H9 (cell line): Measurements from ENCODE around the gene DHRS7B. TPM values are rescaled to one million over a fixed set of nuclear protein-coding genes. Genes with fewer than 3 reads are reported as not detected.

Source experiments
- DNase-seq: peaks from one replicate; pipeline ENCODE4 v3.0.0-alpha.2; 2017
- H2AFZ ChIP-seq: one replicate; pipeline ENCODE4 v1.6.1; 2013; ENCODE audit warnings: mild to moderate bottlenecking, low read length, control low read depth, moderate library complexity
- H2AK5ac ChIP-seq: 2 replicates; pipeline ENCODE4 v1.6.1; 2013; ENCODE audit warnings: low read length, control low read depth, mixed read lengths; ENCODE audit not compliant: insufficient read length
- H2BK120ac ChIP-seq: one replicate; pipeline ENCODE4 v1.6.1; 2013; ENCODE audit warnings: low read depth, mild to moderate bottlenecking, low read length, control low read depth, inconsistent platforms; ENCODE audit not compliant: poor library complexity, severe bottlenecking
- H2BK12ac ChIP-seq: 2 replicates; pipeline ENCODE4 v1.6.1; 2013; ENCODE audit warnings: low read length, control low read depth, mixed read lengths, low read depth; ENCODE audit not compliant: insufficient read length
- H2BK15ac ChIP-seq: 2 replicates; pipeline ENCODE4 v1.6.1; 2013; ENCODE audit warnings: low read depth, low read length, control low read depth
- H2BK20ac ChIP-seq: one replicate; pipeline ENCODE4 v1.6.1; 2013; ENCODE audit warnings: low read depth, mild to moderate bottlenecking, low read length, control low read depth, inconsistent platforms; ENCODE audit not compliant: poor library complexity, severe bottlenecking
- H2BK5ac ChIP-seq: 2 replicates; pipeline ENCODE4 v1.6.1; 2013; ENCODE audit warnings: low read length, control low read depth, mixed read lengths; ENCODE audit not compliant: insufficient read length
- H3K14ac ChIP-seq: 2 replicates; pipeline ENCODE4 v1.6.1; 2013; ENCODE audit warnings: low read length, control low read depth; ENCODE audit not compliant: insufficient read depth
- H3K18ac ChIP-seq: 2 replicates; pipeline ENCODE4 v1.6.1; 2013; ENCODE audit warnings: low read depth, mild to moderate bottlenecking, mixed read lengths, low read length, control low read depth; ENCODE audit not compliant: insufficient read length
- H3K23ac ChIP-seq: 2 replicates; pipeline ENCODE4 v1.6.1; 2013; ENCODE audit warnings: low read length, control low read depth, mixed read lengths, low read depth; ENCODE audit not compliant: insufficient read length
- H3K23me2 ChIP-seq: 2 replicates; pipeline ENCODE4 v1.6.1; 2013; ENCODE audit warnings: low read depth, mild to moderate bottlenecking, mixed read lengths, low read length, control low read depth; ENCODE audit not compliant: insufficient read length, poor library complexity, severe bottlenecking
- H3K27ac ChIP-seq: 2 replicates; pipeline ENCODE4 v1.5.1; 2013; ENCODE audit warnings: low read length, control low read depth, mixed read lengths, low read depth; ENCODE audit not compliant: insufficient read length
- H3K27me3 ChIP-seq: 2 replicates; pipeline ENCODE4 v1.6.1; 2013; ENCODE audit warnings: low read length, control low read depth, inconsistent platforms; ENCODE audit not compliant: insufficient read depth
- H3K4ac ChIP-seq: 2 replicates; pipeline ENCODE4 v1.6.1; 2013; ENCODE audit warnings: low read depth, mild to moderate bottlenecking, control low read depth, inconsistent platforms, low read length, moderate library complexity
- H3K4me1 ChIP-seq: 2 replicates; pipeline ENCODE4 v1.6.1; 2013; ENCODE audit warnings: low read length, control low read depth, inconsistent platforms; ENCODE audit not compliant: insufficient read depth
- H3K4me2 ChIP-seq: 2 replicates; pipeline ENCODE4 v1.6.1; 2013; ENCODE audit warnings: low read length, control low read depth, mixed read lengths; ENCODE audit not compliant: insufficient read length, insufficient read depth
- H3K56ac ChIP-seq: 2 replicates; pipeline ENCODE4 v1.6.1; 2013; ENCODE audit warnings: low read depth, mild to moderate bottlenecking, mixed read lengths, low read length, control low read depth; ENCODE audit not compliant: insufficient read length
- H3K79me1 ChIP-seq: 2 replicates; pipeline ENCODE4 v1.6.1; 2013; ENCODE audit warnings: low read depth, mild to moderate bottlenecking, moderate library complexity, low read length, control low read depth, inconsistent platforms; ENCODE audit not compliant: insufficient read depth, poor library complexity, severe bottlenecking
- H3K79me2 ChIP-seq: 2 replicates; pipeline ENCODE4 v1.6.1; 2013; ENCODE audit warnings: low read length, control low read depth, inconsistent platforms; ENCODE audit not compliant: insufficient read depth
- H3K9ac ChIP-seq: 2 replicates; pipeline ENCODE4 v1.6.1; 2013; ENCODE audit warnings: low read length, control low read depth, mixed read lengths; ENCODE audit not compliant: insufficient read length; ENCODE audit errors: extremely low read depth
- H3K9me3 ChIP-seq: one replicate; pipeline ENCODE4 v1.6.1; 2013; ENCODE audit warnings: low read depth, low read length, inconsistent platforms; ENCODE audit not compliant: control insufficient read depth
- H3T11ph ChIP-seq: one replicate; pipeline ENCODE4 v1.6.1; 2013; ENCODE audit warnings: mild to moderate bottlenecking, low read length, control low read depth, inconsistent platforms
- H4K20me1 ChIP-seq: one replicate; pipeline ENCODE4 v1.6.1; 2013; ENCODE audit not compliant: control insufficient read depth, insufficient read length, insufficient read depth
- H4K5ac ChIP-seq: 2 replicates; pipeline ENCODE4 v1.6.1; 2013; ENCODE audit warnings: low read depth, mild to moderate bottlenecking, mixed read lengths, low read length, control low read depth; ENCODE audit not compliant: insufficient read length
- H4K8ac ChIP-seq: replicated peaks from 2 replicates; pipeline ENCODE4 v1.6.1; 2013; ENCODE audit warnings: low read length, control low read depth, mixed read lengths, low read depth; ENCODE audit not compliant: insufficient read length
- H4K91ac ChIP-seq: 2 replicates; pipeline ENCODE4 v1.6.1; 2013; ENCODE audit warnings: low read depth, mild to moderate bottlenecking, moderate library complexity, mixed read lengths, low read length, control low read depth; ENCODE audit not compliant: insufficient read length
- H3K27ac Mint-ChIP-seq, 3 experiments: 2 replicates in 2 of 3; 3 replicates in 1 of 3; pipeline ENCODE4 v1.8.0; 2020 to 2021; ENCODE audit warnings: mixed read lengths in 3 of 3, mild to moderate bottlenecking in 1 of 3, moderate library complexity in 1 of 3
- H3K27me3 Mint-ChIP-seq: 2 replicates; pipeline ENCODE4 v1.8.0; 2021; ENCODE audit warnings: low read depth, mild to moderate bottlenecking, moderate library complexity, mixed read lengths
- H3K36me3 Mint-ChIP-seq, 3 experiments: 2 replicates in 2 of 3; 3 replicates in 1 of 3; pipeline ENCODE4 v1.8.0; 2020 to 2021; ENCODE audit warnings: low read depth in 3 of 3, mixed read lengths in 3 of 3; ENCODE audit not compliant: insufficient read depth in 1 of 3
- H3K4me1 Mint-ChIP-seq, 2 experiments: 2 replicates each; pipeline ENCODE4 v1.8.0; 2020; ENCODE audit warnings: mixed read lengths in 2 of 2
- H3K4me3 Mint-ChIP-seq, 2 experiments: 2 replicates in 1 of 2; 3 replicates in 1 of 2; pipeline ENCODE4 v1.8.0; 2020 to 2021; ENCODE audit warnings: mild to moderate bottlenecking in 2 of 2, mixed read lengths in 2 of 2, moderate library complexity in 1 of 2
- H3K9me3 Mint-ChIP-seq, 2 experiments: 2 replicates in 1 of 2; 3 replicates in 1 of 2; pipeline ENCODE4 v1.8.0; 2020; ENCODE audit warnings: mild to moderate bottlenecking in 2 of 2, mixed read lengths in 2 of 2, moderate library complexity in 1 of 2
- CTCF ChIP-seq: fragments of 200-600 bp; sonication (generic); conservative IDR thresholded peaks from 3 replicates; pipeline ENCODE4 v1.8.0; 2021; ENCODE audit warnings: antibody characterized with exemption, mild to moderate bottlenecking
- WGBS: extraction: QIAGEN DNeasy Blood & Tissue Kit; methylation state at CpG from one replicate; pipeline ENCODE4 v1.1.7; 2013; ENCODE audit warnings: missing lambda C conversion rate, low lambda C conversion rate, mixed read lengths; ENCODE audit not compliant: insufficient read length; ENCODE audit errors: extremely low coverage; 5-methylcytosine and 5-hydroxymethylcytosine counted together
- total RNA-seq: library from RNA; stranded (reverse); gene quantifications from 2 replicates; pipeline ENCODE4 v1.2.1, GENCODE V29; 2021

DHRS7B gene
- total RNA-seq, 1 experiment from 2014 or later: 20.3 TPM

- H3K23me2 ChIP-seq: peaks cover 17% of the 10 kb centered on the region
- H2AK5ac ChIP-seq: no peak overlapping the region
- WGBS: no CpG with 5 or more reads among the region's 35 CpGs
- Mint-ChIP-seq H3K36me3 (peaks cover 7 to 21% (median 8%) of the 10 kb centered on the region in 3 experiments; a peak in 6 of 7 replicates), H3K4me1 (peaks cover 46 to 48% of the 10 kb centered on the region in 2 experiments), H3K27ac (peak overlapping the region in 2 of 3 experiments; percentile 95 to 99; a peak in 4 of 7 replicates), H3K27me3 (no peaks in the 10 kb centered on the region; the same call in 1 of the 2 replicates), H3K4me3 (peak overlapping the region; percentile 93 to 97), H3K9me3 (no peaks in the 10 kb centered on the region)
- peak overlapping the region; percentile 95 for H3K9ac ChIP-seq
- H3K27ac ChIP-seq: no peak overlapping the region
- H4K91ac ChIP-seq: no peak overlapping the region
- no peaks in the 10 kb centered on the region for H3K27me3 ChIP-seq
- peaks cover 3% of the 10 kb centered on the region for H4K20me1 ChIP-seq
- H3K18ac ChIP-seq: peak overlapping the region; percentile 93
- peak overlapping the region; percentile 43 for H2BK5ac ChIP-seq
- H3K56ac ChIP-seq: no peak overlapping the region
- H3K79me2 ChIP-seq: peaks cover 49% of the 10 kb centered on the region
- no peak overlapping the region for H2BK12ac ChIP-seq
- peaks cover 2% of the 10 kb centered on the region; the same call in 1 of the 2 replicates for H3K4me1 ChIP-seq
- no peak overlapping the region for H2BK15ac ChIP-seq
- DNase-seq: no peak
- no peak overlapping the region for H3K23ac ChIP-seq
- H3K9me3 ChIP-seq: no peaks in the 10 kb centered on the region
- H3K79me1 ChIP-seq: peaks cover 4% of the 10 kb centered on the region
- H2BK120ac ChIP-seq: no peak overlapping the region
- no peak overlapping the region for H2AFZ ChIP-seq
- TF ChIP-seq CTCF: no peak
- H3T11ph ChIP-seq: no peak overlapping the region
- H3K4ac ChIP-seq: no peak overlapping the region
- no peak overlapping the region for H2BK20ac ChIP-seq
- peak overlapping the region; percentile 97 for H3K4me2 ChIP-seq
- H3K14ac ChIP-seq: peak overlapping the region; percentile 94
- no peak overlapping the region for H4K5ac ChIP-seq
- H4K8ac ChIP-seq: no peak overlapping the region
Measured at GRCh38 chr17:21213638-21214014, 86.9 kb downstream of the DHRS7B start.
